HepG2 (cell line): ENCODE results near the gene MBD4. TPM values are rescaled to one million over a fixed set of nuclear protein-coding genes. Genes with fewer than 3 reads are reported as not detected.

Source experiments
- ATAC-seq: fragments of 200-7000 bp; cut with Tn5 transposase; 3 replicates; pipeline ENCODE4 v1.9.1; 2020; ENCODE audit warnings: mild to moderate bottlenecking, moderate library complexity
- BruUV-seq: library from RNA; stranded (reverse); fragments of 400-500 nt; replicated peaks from 2 replicates; lab custom pipeline; 2021; lab: Mats Ljungman, UMichigan
- CTCF ChIA-PET: fragments of 300-600 bp; formaldehyde crosslinking; extraction: SDS; loops from one replicate; lab custom pipeline; 2021; ENCODE audit warnings: low total read pairs, inconsistent platforms, low intra/inter-chr PET ratio; lab: Yijun Ruan, JAX
- POLR2A ChIA-PET: fragments of 350-600 bp; sonication (Branson Sonifier 250); formaldehyde crosslinking; loops from one replicate; lab custom pipeline; 2020; ENCODE audit warnings: antibody characterized with exemption, inconsistent platforms; lab: Yijun Ruan, JAX
- DNase-seq: peaks from one replicate; pipeline ENCODE4 v3.0.0-alpha.2; 2015; ENCODE audit warnings: low spot score
- FAIRE-seq: peaks from 3 replicates; lab custom pipeline; 2011; peaks lifted over from hg19 to GRCh38; lab: Jason Lieb, UNC
- H2AFZ ChIP-seq: one replicate; pipeline ENCODE4 v1.6.1; 2011; ENCODE audit warnings: low read length, inconsistent platforms
- H3K27ac ChIP-seq: fragments of 300-600 bp; 3 replicates; pipeline ENCODE4 v1.8.0; 2011; ENCODE audit warnings: mixed run types, mild to moderate bottlenecking, mixed read lengths, low read length, inconsistent platforms; ENCODE audit not compliant: insufficient read depth; ENCODE audit errors: extremely low read length
- H3K27me3 ChIP-seq, 2 experiments: fragments of 200-600 bp in 1 of 2; 2 replicates in 1 of 2; 3 replicates in 1 of 2; pipeline versions ENCODE4 v1.6.0 to v1.8.0; 2011; ENCODE audit warnings: low read length in 2 of 2, mild to moderate bottlenecking in 2 of 2, moderate library complexity in 2 of 2, inconsistent platforms in 1 of 2; ENCODE audit not compliant: insufficient read depth in 2 of 2, control insufficient read depth in 1 of 2
- H3K36me3 ChIP-seq, 2 experiments: fragments of 200-600 bp in 1 of 2; replicated peaks in 1 of 2; 2 replicates in 1 of 2; 3 replicates in 1 of 2; pipeline versions ENCODE4 v1.5.1 to v1.8.0; 2011; ENCODE audit warnings: low read length in 2 of 2, inconsistent platforms in 1 of 2; ENCODE audit not compliant: insufficient read depth in 2 of 2, control insufficient read depth in 1 of 2
- H3K4me1 ChIP-seq: 2 replicates; pipeline ENCODE4 v1.5.1; 2012; ENCODE audit warnings: low read length, inconsistent platforms; ENCODE audit not compliant: insufficient read depth
- H3K4me2 ChIP-seq: 2 replicates; pipeline ENCODE4 v1.6.0; 2011; ENCODE audit warnings: low read depth, low read length, inconsistent platforms
- H3K4me3 ChIP-seq, 3 experiments: fragments of 200-600 bp in 1 of 3; sonication (generic), shearing (Covaris generic) in 1 of 3; replicated peaks in 1 of 3; 2 replicates each; pipeline ENCODE4 v1.5.1; 2011 to 2016; ENCODE audit warnings: low read length in 3 of 3, inconsistent platforms in 2 of 3, low read depth in 2 of 3, mild to moderate bottlenecking in 2 of 3, control low read depth in 1 of 3, mixed read lengths in 1 of 3; ENCODE audit not compliant: insufficient read depth in 1 of 3
- H3K79me2 ChIP-seq: one replicate; pipeline ENCODE4 v1.6.1; 2011; ENCODE audit warnings: low read length, inconsistent platforms; ENCODE audit not compliant: insufficient read depth
- H3K9ac ChIP-seq: 2 replicates; pipeline ENCODE4 v1.6.0; 2011; ENCODE audit warnings: mild to moderate bottlenecking, low read depth, low read length, inconsistent platforms; ENCODE audit not compliant: insufficient read depth
- H3K9me3 ChIP-seq: 2 replicates; pipeline ENCODE4 v1.5.1; 2012; ENCODE audit warnings: mild to moderate bottlenecking, low read length
- H4K20me1 ChIP-seq: 2 replicates; pipeline ENCODE4 v1.6.0; 2011; ENCODE audit warnings: inconsistent platforms, mild to moderate bottlenecking, low read length, moderate library complexity; ENCODE audit not compliant: insufficient read depth
- FLYWCH1 ChIP-seq: sonication (generic); formaldehyde crosslinking; IDR thresholded peaks from 2 replicates; pipeline ENCODE4 v1.8.1; 2023; ENCODE audit warnings: mild to moderate bottlenecking, missing genetic modification reagents
- HNF4A ChIP-seq: sonication (generic); formaldehyde crosslinking; IDR thresholded peaks from 2 replicates; pipeline ENCODE4 v1.4.0; 2020; ENCODE audit warnings: missing genetic modification reagents
- RXRA ChIP-seq: sonication (generic); formaldehyde crosslinking; IDR thresholded peaks from 2 replicates; pipeline ENCODE4 v1.5.1; 2020; ENCODE audit warnings: missing genetic modification reagents
- SNRNP70 ChIP-seq: fragments of 200-400 bp; formaldehyde crosslinking; IDR thresholded peaks from 2 replicates; pipeline ENCODE4 v1.6.1; 2017; ENCODE audit warnings: mild to moderate bottlenecking, low read depth, low read length, moderate library complexity
- SP5 ChIP-seq: IDR thresholded peaks from 2 replicates; pipeline ENCODE4 v1.6.1; 2016; ENCODE audit warnings: low read depth, borderline replicate concordance
- ZNF230 ChIP-seq: sonication (generic); formaldehyde crosslinking; IDR thresholded peaks from 2 replicates; pipeline ENCODE4 v1.4.0; 2020; ENCODE audit warnings: mild to moderate bottlenecking, missing genetic modification reagents
- ZNF883 ChIP-seq: sonication (generic); formaldehyde crosslinking; IDR thresholded peaks from 2 replicates; pipeline ENCODE4 v1.5.1; 2020; ENCODE audit warnings: mild to moderate bottlenecking, missing genetic modification reagents; ENCODE audit errors: not compliant biosample characterization
- WGBS: methylation state at CpG from one replicate; pipeline ENCODE4 v1.1.6; 2017; ENCODE audit warnings: low lambda C conversion rate; 5-methylcytosine and 5-hydroxymethylcytosine counted together
- in situ Hi-C: cut with HindIII; loops from 2 replicates; pipeline ENCODE4 v1.10.0; 2017; ENCODE audit warnings: low pct_unique_long_range_greater_than_20kb; ENCODE audit not compliant: extremely low pct_ligation_motif_present
- intact Hi-C: fragments of 100-400 bp; cut with micrococcal nuclease; formaldehyde crosslinking; loops from one replicate; pipeline ENCODE4 v1.10.0; 2022; ENCODE audit not compliant: unreplicated experiment
- polyA plus RNA-seq, 8 experiments: library from polyadenylated mRNA; depleted of rRNA in 3 of 8; stranded (reverse) in 7 of 8; unstranded in 1 of 8; fragments of >200 nt; fragmentation: Illumina TruSeq in 4 of 8; extraction: Trizol in 4 of 8; gene quantifications; 2 replicates each; pipeline versions ENCODE4 v1.2.1 to v1.2.3, GENCODE V29; 2011 to 2016; ENCODE audit warnings: low read depth in 4 of 8, missing spikeins in 1 of 8, mixed read lengths in 1 of 8; ENCODE audit not compliant: insufficient read depth in 1 of 8
- total RNA-seq, 5 experiments: library from RNA; depleted of rRNA; stranded (reverse); fragments of >200 nt; fragmentation: Illumina TruSeq; extraction: Trizol; gene quantifications; 2 replicates each; pipeline ENCODE4 v1.2.3, GENCODE V29; 2016; ENCODE audit warnings: low read depth in 1 of 5
- TF ChIP-seq, protein P1 (sequence below): IDR thresholded peaks from 2 replicates; pipeline ENCODE4 v1.6.1; 2012; ENCODE audit warnings: inconsistent platforms

Gene MBD4
- total and polyA plus RNA-seq, 2 of the 13 experiments (the other 11 are each of a cell fraction or from before 2014, with no cell fraction given) = 14.9 to 25.3 TPM

DNA sequence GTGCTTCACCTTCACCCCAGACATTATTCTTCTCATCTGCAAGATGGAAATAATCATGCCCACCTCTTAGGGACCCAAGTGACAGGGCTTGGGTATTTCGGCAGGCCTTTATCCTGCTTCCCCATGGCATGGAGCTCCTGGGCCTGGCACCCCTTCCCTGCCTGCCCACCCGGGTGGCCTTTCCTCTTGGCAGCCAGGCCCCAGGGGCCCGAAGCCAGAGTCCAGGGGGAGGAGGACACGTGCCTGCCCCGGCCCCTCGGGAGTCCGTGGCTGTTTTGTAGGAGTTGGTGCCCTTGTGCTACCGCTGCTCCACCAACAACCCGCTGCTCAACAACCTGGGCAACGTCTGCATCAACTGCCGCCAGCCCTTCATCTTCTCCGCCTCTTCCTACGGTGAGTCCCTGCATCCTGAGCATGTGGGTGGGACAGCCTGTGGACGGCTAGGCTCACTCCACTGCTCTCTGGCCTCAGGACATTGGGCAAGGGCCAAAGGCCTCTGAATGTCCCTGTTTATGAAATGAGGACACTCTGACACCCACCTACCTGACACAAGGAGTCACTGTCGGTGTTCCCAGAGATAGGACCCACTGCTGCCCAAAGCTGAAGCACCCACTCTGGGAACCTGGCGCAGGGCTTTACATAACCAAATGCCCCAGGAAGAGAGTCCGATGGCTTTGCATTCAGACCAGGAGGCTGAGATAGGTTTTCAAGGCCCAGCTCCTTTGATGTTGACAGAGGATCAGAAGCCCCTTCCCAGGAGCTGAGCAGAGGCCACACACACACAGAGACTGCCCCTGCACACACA, 45.8 kb downstream of the MBD4 start (continued):
- TF ChIP-seq RXRA (CRISPR knock-in tag) = peak; percentile 54; the same call in 1 of the 2 replicates
- peak; percentile 89 for TF ChIP-seq HNF4A (CRISPR knock-in tag)
- TF ChIP-seq SP5 = peak; percentile 86
- TF ChIP-seq ZNF883 (CRISPR knock-in tag) = peak; percentile 98

DNA sequence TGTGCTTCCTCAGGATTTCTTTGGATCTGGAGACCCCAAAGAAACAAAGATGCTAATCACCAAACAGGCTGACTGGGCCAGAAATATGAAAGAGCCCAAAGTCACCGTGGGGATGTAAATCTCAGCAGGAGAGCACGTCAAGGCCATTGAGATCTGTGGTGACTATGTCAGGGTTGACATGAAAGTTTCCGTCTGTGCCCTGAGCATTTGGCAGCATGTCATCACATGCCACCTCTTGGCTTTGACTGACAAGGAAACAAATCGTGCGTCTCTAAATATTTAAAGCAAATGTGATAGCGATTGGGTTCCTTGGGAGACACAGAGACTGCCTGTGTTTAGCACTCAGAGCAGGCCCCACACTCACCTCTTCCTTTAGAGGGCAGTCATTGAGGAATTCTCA, 46.5 kb downstream of the MBD4 start:
- H3K9me3 ChIP-seq = no peaks in the 10 kb centered on the region
- intact Hi-C loops (no loop called here), in situ Hi-C loops (no loop called here)
- TF ChIP-seq SNRNP70 (no peak), FLYWCH1 (CRISPR knock-in tag) (no peak), ZNF230 (CRISPR knock-in tag) (no peak)
- TF ChIP-seq, protein P1, sequence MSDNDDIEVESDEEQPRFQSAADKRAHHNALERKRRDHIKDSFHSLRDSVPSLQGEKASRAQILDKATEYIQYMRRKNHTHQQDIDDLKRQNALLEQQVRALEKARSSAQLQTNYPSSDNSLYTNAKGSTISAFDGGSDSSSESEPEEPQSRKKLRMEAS = 0 out of 2 replicates have a peak, but pooled peaks have one; percentile 9
- peaks cover 6 to 37% of the 10 kb centered on the region in 2 experiments; a peak in 3 of 5 replicates for H3K36me3 ChIP-seq
- ATAC-seq (no peak), FAIRE-seq (no peak), DNase-seq (no peak)
- no peak overlapping the region for H3K4me3 ChIP-seq
- H2AFZ ChIP-seq = no peak overlapping the region
- no peak overlapping the region for H3K4me2 ChIP-seq
- H3K4me1 ChIP-seq = peaks cover 100% of the 10 kb centered on the region
- no TSS peak for BruUV-seq
- H3K9ac ChIP-seq = no peak overlapping the region
- POLR2A ChIA-PET = no interaction called here
- CTCF ChIA-PET = no interaction called here
- no peaks in the 10 kb centered on the region for H3K27me3 ChIP-seq
- H4K20me1 ChIP-seq = peaks cover 3% of the 10 kb centered on the region; the same call in 1 of the 2 replicates
- H3K27ac ChIP-seq = peak overlapping the region; percentile 68
- H3K79me2 ChIP-seq = peaks cover 40% of the 10 kb centered on the region
- 86% methylated on average over 6 of the region's 6 CpGs for WGBS
